Lower leg skin (tissue), 3 donors: ENCODE results near the gene ZMIZ2.

ENCODE experiments used
- POLR2A ChIP-seq, 2 donors: fragments of 450-650 bp; IDR thresholded peaks; one replicate each; pipeline ENCODE4 v1.6.1; 2016 to 2017; ENCODE audit warnings: antibody characterized with exemption in 2 of 2, mild to moderate bottlenecking in 1 of 2, moderate library complexity in 1 of 2
- TF ChIP-seq, protein P1 (sequence below), 3 donors: fragments of 450-650 bp; IDR thresholded peaks; one replicate each; pipeline ENCODE4 v1.5.1; 2016; ENCODE audit warnings: antibody characterized with exemption in 3 of 3, mild to moderate bottlenecking in 3 of 3, moderate library complexity in 2 of 3

DNA sequence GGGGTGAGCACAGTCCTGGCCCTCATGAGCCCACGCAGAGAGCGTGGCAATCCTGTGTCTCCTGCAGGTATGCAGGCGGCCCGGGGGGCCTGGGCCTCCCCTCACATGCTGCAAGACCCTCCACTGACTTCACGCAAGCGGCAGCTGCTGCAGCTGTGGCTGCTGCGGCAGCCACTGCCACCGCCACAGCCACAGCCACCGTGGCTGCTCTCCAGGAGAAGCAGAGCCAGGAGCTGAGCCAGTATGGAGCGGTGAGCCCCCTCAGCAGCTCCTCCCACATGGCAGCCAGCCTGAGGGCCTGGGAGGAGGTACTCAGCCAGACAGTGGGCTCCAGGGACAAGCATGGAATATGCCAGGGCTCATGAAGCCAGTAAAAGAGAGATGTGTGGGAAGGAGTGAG is 8.7 kb downstream of the ZMIZ2 start:
- TF ChIP-seq, protein P1, sequence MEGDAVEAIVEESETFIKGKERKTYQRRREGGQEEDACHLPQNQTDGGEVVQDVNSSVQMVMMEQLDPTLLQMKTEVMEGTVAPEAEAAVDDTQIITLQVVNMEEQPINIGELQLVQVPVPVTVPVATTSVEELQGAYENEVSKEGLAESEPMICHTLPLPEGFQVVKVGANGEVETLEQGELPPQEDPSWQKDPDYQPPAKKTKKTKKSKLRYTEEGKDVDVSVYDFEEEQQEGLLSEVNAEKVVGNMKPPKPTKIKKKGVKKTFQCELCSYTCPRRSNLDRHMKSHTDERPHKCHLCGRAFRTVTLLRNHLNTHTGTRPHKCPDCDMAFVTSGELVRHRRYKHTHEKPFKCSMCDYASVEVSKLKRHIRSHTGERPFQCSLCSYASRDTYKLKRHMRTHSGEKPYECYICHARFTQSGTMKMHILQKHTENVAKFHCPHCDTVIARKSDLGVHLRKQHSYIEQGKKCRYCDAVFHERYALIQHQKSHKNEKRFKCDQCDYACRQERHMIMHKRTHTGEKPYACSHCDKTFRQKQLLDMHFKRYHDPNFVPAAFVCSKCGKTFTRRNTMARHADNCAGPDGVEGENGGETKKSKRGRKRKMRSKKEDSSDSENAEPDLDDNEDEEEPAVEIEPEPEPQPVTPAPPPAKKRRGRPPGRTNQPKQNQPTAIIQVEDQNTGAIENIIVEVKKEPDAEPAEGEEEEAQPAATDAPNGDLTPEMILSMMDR (IDR thresholded peaks at IDR 0.05) = no peak
- TF ChIP-seq POLR2A (IDR thresholded peaks at IDR 0.05) = no peak
